Stimulated activated CD8-positive, alpha-beta memory T cell treated with anti-CD3 and anti-CD28 coated beads, Interleukin-2, amount 100 ng/mL, for 48 hours (primary cell): Measurements from ENCODE around the gene SEC31A.

Source experiments
- DNase-seq, 2 donors: peaks; one replicate each; pipeline ENCODE4 v3.0.0-alpha.2; 2020; ENCODE audit warnings: low read depth in 2 of 2

SEC31A gene

GRCh38 chr4:82797405-82798111 is 93.4 kb downstream of the SEC31A start:
- DNase-seq: no peak

GRCh38 chr4:82797040-82797404 is 93.9 kb downstream of the SEC31A start:
- no peak for DNase-seq

- no peak for DNase-seq
These were observed 97.9 kb downstream of the SEC31A start for GRCh38 chr4:82792912-82793649.

- DNase-seq: no peak
These were observed 99.8 kb downstream of the SEC31A start for GRCh38 chr4:82791179-82791578.

- no peak for DNase-seq
These were observed 100.8 kb downstream of the SEC31A start for GRCh38 chr4:82790060-82790660.

GRCh38 chr4:82789025-82789776 is 101.8 kb downstream of the SEC31A start:
- no peak for DNase-seq

- no peak for DNase-seq
These were observed 103.6 kb downstream of the SEC31A start for GRCh38 chr4:82787342-82787741.

GRCh38 chr4:82786828-82787227 is 104.1 kb downstream of the SEC31A start:
- DNase-seq: no peak

GRCh38 chr4:82785611-82786400 is 105.1 kb downstream of the SEC31A start:
- no peak for DNase-seq

GRCh38 chr4:82784681-82785610 is 106.0 kb downstream of the SEC31A start:
- DNase-seq: no peak

- no peak for DNase-seq
These were observed 108.2 kb downstream of the SEC31A start for GRCh38 chr4:82782626-82783345.

GRCh38 chr4:82780752-82781231 is 110.2 kb downstream of the SEC31A start:
- DNase-seq: no peak

- DNase-seq: no peak
These were observed 110.7 kb downstream of the SEC31A start for GRCh38 chr4:82780170-82780751.

- DNase-seq: no peak
These were observed 111.9 kb downstream of the SEC31A start for GRCh38 chr4:82779032-82779431.

GRCh38 chr4:82777857-82778525 is 113.0 kb downstream of the SEC31A start:
- DNase-seq: no peak

GRCh38 chr4:82776925-82777542 is 113.9 kb downstream of the SEC31A start:
- DNase-seq: no peak

GRCh38 chr4:82775243-82775642 is 115.7 kb downstream of the SEC31A start:
- DNase-seq: no peak

- DNase-seq: no peak
These were observed 116.2 kb downstream of the SEC31A start for GRCh38 chr4:82774711-82775171.
